Neural cell (in vitro differentiated cells): ENCODE results near the gene TLE3.
"Not testable (repeated sequence)": the region's sequence is repeated elsewhere in the genome, so short reads cannot be mapped to it uniquely, and the experiment has no call there.

Experiments
- CTCF ChIP-seq: fragments of 450-650 bp; IDR thresholded peaks from 2 replicates; pipeline ENCODE4 v1.5.1; 2014; ENCODE audit warnings: antibody characterized with exemption, mild to moderate bottlenecking, moderate library complexity; ENCODE audit not compliant: poor library complexity, severe bottlenecking
- MXI1 ChIP-seq: fragments of 450-650 bp; conservative IDR thresholded peaks from 2 replicates; pipeline ENCODE4 v1.6.1; 2014; ENCODE audit warnings: antibody characterized with exemption, mild to moderate bottlenecking; ENCODE audit not compliant: poor library complexity, severe bottlenecking
- SMC3 ChIP-seq: fragments of 450-650 bp; conservative IDR thresholded peaks from 2 replicates; pipeline ENCODE4 v1.6.1; 2014; ENCODE audit warnings: antibody characterized with exemption, mild to moderate bottlenecking, moderate library complexity; ENCODE audit not compliant: poor library complexity

DNA sequence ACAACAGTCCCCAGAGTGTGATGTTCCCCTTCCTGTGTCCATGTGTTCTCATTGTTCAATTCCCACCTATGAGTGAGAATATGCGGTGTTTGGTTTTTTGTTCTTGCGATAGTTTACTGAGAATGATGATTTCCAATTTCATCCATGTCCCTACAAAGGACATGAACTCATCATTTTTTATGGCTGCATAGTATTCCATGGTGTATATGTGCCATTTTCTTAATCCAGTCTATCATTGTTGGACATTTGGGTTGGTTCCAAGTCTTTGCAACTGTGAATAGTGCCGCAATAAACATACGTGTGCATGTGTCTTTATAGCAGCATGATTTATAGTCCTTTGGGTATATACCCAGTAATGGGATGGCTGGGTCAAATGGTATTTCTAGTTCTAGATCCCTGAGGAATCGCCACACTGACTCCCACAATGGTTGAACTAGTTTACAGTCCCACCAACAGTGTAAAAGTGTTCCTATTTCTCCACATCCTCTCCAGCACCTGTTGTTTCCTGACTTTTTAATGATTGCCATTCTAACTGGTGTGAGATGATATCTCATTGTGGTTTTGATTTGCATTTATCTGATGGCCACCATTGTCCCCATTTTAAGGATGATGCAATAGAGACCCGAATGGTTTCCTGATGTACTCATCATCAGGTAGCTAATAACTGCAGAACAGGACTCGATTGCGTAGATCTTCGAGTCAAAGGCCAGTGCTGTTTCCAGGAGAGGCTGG, 15.0 kb upstream of the TLE3 start:
- TF ChIP-seq CTCF, MXI1, SMC3: not testable (repeated sequence)
